ENCODE results near the gene PDLIM5. TPM values are rescaled to one million over a fixed set of nuclear protein-coding genes. Genes with fewer than 3 reads are reported as not detected.

PDLIM5 gene
- total RNA-seq, 1 donor from 2014 or later, result 83.5 TPM

DNA sequence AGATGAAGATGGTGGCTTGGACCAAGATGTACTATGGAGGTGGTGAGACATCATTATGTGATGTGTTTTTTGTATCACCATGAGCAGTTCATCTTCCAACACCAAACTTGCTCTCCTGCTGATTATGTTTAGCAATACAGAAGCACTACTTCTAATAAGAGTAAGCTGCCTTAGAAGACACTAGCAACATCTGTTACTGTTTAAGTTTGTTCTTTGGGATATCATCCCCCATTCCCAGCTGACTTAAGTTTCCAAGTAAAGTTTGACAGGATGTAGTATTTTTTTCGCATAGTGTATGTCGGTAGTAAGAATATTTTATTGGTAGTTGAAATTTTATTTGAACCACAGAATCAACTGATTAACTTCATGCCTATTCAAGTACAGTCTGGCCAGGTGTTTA, 182.5 kb downstream of the PDLIM5 start:
- DNase-seq (ENCODE audit: low spot score), result no peak
- Mint-ChIP-seq H3K9me3 (ENCODE audit: unreplicated experiment) (no peaks in the 10 kb centered on the region), H3K4me3 (ENCODE audit: unreplicated experiment) (no peak overlapping the region), H3K4me1 (ENCODE audit: unreplicated experiment) (peaks cover 8% of the 10 kb centered on the region), H3K27me3 (ENCODE audit: unreplicated experiment) (peaks cover 4% of the 10 kb centered on the region), H3K36me3 (ENCODE audit: low read depth, unreplicated experiment) (peaks cover 11% of the 10 kb centered on the region), H3K27ac (ENCODE audit: unreplicated experiment) (no peak overlapping the region)
- TF ChIP-seq, protein P1, sequence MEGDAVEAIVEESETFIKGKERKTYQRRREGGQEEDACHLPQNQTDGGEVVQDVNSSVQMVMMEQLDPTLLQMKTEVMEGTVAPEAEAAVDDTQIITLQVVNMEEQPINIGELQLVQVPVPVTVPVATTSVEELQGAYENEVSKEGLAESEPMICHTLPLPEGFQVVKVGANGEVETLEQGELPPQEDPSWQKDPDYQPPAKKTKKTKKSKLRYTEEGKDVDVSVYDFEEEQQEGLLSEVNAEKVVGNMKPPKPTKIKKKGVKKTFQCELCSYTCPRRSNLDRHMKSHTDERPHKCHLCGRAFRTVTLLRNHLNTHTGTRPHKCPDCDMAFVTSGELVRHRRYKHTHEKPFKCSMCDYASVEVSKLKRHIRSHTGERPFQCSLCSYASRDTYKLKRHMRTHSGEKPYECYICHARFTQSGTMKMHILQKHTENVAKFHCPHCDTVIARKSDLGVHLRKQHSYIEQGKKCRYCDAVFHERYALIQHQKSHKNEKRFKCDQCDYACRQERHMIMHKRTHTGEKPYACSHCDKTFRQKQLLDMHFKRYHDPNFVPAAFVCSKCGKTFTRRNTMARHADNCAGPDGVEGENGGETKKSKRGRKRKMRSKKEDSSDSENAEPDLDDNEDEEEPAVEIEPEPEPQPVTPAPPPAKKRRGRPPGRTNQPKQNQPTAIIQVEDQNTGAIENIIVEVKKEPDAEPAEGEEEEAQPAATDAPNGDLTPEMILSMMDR (IDR thresholded peaks at IDR 0.05; ENCODE audit: unreplicated experiment), result no peak

DNA sequence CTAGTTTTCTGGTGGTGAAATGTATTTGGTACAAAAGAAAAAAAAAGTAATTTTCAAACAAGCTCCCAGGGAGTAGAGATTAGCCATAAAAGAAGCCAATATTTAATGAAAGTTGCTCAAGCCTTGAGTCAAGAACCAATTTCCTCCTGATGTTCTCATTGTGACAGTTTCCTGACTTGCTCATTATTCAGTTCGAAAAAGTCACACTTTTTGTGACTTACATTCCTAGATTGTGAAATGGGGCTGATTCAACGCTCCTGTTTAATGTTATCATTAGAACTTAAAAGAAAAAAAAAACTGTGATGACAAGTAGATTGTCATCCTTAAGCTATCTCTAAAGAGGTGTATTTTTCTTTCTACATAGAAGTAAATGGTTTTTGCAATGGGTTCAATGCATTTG, 183.4 kb downstream of the PDLIM5 start:
- Mint-ChIP-seq H3K4me3 (ENCODE audit: unreplicated experiment) (no peak overlapping the region), H3K27ac (ENCODE audit: unreplicated experiment) (no peak overlapping the region), H3K9me3 (ENCODE audit: unreplicated experiment) (no peaks in the 10 kb centered on the region), H3K4me1 (ENCODE audit: unreplicated experiment) (peaks cover 8% of the 10 kb centered on the region), H3K36me3 (ENCODE audit: low read depth, unreplicated experiment) (peaks cover 12% of the 10 kb centered on the region), H3K27me3 (ENCODE audit: unreplicated experiment) (peaks cover 4% of the 10 kb centered on the region)
- no peak for DNase-seq (ENCODE audit: low spot score)
- TF ChIP-seq, protein P1 (IDR thresholded peaks at IDR 0.05; ENCODE audit: unreplicated experiment), result no peak

DNA sequence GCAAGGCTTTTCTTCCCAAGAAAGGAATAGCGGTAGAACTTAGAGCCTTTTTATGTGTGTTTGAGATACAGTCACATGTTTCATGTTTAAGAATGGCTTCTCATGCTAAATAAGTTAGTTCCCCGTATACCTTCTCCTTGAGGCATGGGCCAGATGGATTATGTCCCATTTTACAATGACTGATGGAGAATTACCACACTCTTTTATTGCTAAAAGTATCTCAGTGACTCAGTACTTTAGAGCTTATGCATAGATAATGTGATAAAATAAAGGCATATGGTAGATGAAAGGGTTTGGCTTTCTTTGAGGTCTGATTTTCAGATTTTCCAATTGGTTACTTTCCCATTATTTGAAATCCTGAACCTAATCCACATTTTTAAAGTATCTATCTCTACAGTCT, 184.3 kb downstream of the PDLIM5 start:
- Mint-ChIP-seq H3K9me3 (ENCODE audit: unreplicated experiment) (no peaks in the 10 kb centered on the region), H3K27me3 (ENCODE audit: unreplicated experiment) (peaks cover 4% of the 10 kb centered on the region), H3K4me3 (ENCODE audit: unreplicated experiment) (no peak overlapping the region), H3K4me1 (ENCODE audit: unreplicated experiment) (peaks cover 8% of the 10 kb centered on the region), H3K27ac (ENCODE audit: unreplicated experiment) (no peak overlapping the region), H3K36me3 (ENCODE audit: low read depth, unreplicated experiment) (peaks cover 15% of the 10 kb centered on the region)
- no peak for DNase-seq (ENCODE audit: low spot score)
- TF ChIP-seq, protein P1 (IDR thresholded peaks at IDR 0.05; ENCODE audit: unreplicated experiment), result no peak

DNA sequence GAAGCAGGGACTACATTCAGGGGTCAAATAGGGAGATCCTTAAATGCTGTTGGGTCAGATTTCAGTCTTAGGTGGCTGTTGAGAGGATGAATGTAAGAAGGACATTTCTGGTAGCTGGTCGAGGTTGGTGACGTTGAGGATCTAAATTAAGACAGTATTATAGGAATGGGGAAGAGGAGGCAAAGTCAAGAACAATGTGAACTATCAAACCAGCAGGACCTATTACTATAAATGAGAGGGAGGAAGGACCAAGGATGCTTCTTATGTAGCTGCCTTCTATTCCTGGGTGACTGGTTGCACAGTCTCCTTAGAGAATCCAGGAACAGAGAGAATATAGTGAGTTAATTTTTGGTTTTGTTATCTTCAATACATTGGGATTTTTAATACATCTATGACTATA, 187.6 kb downstream of the PDLIM5 start:
- Mint-ChIP-seq H3K36me3 (ENCODE audit: low read depth, unreplicated experiment) (peaks cover 11% of the 10 kb centered on the region), H3K27ac (ENCODE audit: unreplicated experiment) (no peak overlapping the region), H3K9me3 (ENCODE audit: unreplicated experiment) (no peaks in the 10 kb centered on the region), H3K4me1 (ENCODE audit: unreplicated experiment) (peaks cover 4% of the 10 kb centered on the region), H3K4me3 (ENCODE audit: unreplicated experiment) (no peak overlapping the region), H3K27me3 (ENCODE audit: unreplicated experiment) (peaks cover 2% of the 10 kb centered on the region)
- TF ChIP-seq, protein P1 (IDR thresholded peaks at IDR 0.05; ENCODE audit: unreplicated experiment), result no peak
- no peak for DNase-seq (ENCODE audit: low spot score)

DNA sequence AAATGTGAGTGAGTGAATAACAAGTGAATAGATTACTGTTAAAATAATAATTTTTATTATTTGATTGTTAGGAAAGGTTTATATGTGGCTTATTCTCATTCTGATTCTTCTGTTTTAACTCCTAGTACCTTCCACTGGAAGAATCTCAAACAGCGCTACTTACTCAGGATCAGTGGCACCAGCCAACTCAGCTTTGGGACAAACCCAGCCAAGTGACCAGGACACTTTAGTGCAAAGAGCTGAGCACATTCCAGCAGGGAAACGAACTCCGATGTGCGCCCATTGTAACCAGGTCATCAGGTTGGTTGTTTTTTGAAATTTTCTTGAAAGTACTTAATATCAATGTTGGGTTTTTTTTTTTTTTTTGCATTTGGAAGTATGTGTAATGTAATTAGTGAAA, 188.4 kb downstream of the PDLIM5 start:
- Mint-ChIP-seq H3K4me3 (ENCODE audit: unreplicated experiment) (no peak overlapping the region), H3K27me3 (ENCODE audit: unreplicated experiment) (peaks cover 2% of the 10 kb centered on the region), H3K27ac (ENCODE audit: unreplicated experiment) (no peak overlapping the region), H3K4me1 (ENCODE audit: unreplicated experiment) (peaks cover 3% of the 10 kb centered on the region), H3K36me3 (ENCODE audit: low read depth, unreplicated experiment) (peaks cover 11% of the 10 kb centered on the region), H3K9me3 (ENCODE audit: unreplicated experiment) (no peaks in the 10 kb centered on the region)
- DNase-seq (ENCODE audit: low spot score), result no peak
- TF ChIP-seq, protein P1 (IDR thresholded peaks at IDR 0.05; ENCODE audit: unreplicated experiment), result no peak
